ENCODE data around the gene ACACB.

ACACB gene

DNA sequence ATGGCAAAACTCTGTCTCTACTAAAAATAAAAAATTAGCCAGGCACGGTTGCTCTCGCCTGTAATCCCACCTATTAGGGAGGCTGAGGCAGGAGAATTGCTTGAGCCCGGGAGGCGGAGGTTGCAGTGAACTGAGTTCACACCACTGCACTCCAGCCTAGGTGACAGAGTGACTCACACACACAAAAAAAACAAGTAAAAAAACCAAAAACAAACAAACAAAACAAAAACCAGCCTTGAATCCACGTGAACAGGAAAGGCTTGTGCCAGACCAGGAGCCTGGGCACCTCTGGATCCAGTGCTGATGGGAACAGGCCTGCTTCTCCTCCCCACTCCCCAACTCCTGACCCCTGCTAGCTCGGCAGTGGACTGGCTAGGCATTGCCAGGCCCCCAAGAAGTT, 189.2 kb downstream of the ACACB start:
- no peaks in the 10 kb centered on the region for H3K9me3 Mint-ChIP-seq
- H3K4me1 Mint-ChIP-seq (ENCODE audit: low read depth): peaks cover 11% of the 10 kb centered on the region
- intact Hi-C loops (cut with micrococcal nuclease): no loop called here
- no peak overlapping the region for H3K27ac Mint-ChIP-seq
- no peaks in the 10 kb centered on the region for H3K36me3 Mint-ChIP-seq (ENCODE audit: low read depth)
- H3K27me3 Mint-ChIP-seq: peaks cover 68% of the 10 kb centered on the region
- H3K4me3 Mint-ChIP-seq: no peak overlapping the region

- Mint-ChIP-seq H3K36me3 (ENCODE audit: low read depth) (no peaks in the 10 kb centered on the region), H3K9me3 (no peaks in the 10 kb centered on the region), H3K27ac (no peak overlapping the region), H3K4me3 (no peak overlapping the region), H3K27me3 (peaks cover 76% of the 10 kb centered on the region), H3K4me1 (ENCODE audit: low read depth) (peaks cover 11% of the 10 kb centered on the region)
- intact Hi-C loops (cut with micrococcal nuclease): no loop called here
These were observed 190.7 kb downstream of the ACACB start for GRCh38 chr12:109307051-109307450.

DNA sequence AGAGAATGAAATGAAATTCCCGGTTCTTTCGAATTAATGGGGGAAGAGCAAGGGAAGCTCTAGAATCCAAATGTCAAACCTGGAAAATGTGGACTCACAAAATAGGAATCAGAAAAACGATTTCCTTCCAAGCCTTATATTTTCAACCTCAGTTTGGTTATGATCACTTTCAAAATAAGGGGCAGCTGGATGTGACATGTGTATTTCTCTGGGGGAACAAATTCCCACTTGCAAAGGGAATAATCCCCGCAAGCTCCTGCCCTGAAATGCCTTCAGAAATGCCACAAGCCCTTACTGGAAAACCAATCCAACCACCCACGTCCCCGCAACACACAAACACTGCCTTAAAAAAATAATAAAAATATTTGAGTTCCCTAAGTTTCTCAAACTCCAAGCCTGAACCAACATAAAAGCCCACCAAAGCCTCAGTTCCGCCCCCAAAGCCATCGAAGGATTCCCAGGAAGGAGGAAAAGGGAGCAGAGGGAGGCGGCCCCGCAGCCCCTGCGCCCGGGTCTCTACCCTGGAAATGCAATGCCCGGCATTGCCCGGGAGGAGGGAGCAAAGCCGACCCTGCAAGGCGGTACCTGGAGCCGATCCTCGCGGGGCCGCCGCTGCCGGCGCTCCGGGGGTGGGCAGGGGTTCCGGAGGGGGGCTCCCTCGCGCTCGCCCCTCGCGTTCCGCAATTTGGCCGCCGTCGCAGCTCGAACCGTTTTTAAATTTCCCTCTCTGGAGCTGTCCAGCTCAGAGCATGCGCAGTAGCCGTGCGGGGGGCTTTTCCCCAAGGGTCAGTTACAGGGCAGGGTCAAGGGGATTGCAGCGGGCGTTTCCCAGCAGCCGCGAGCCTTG, 192.4 kb downstream of the ACACB start, which contains the start of gene FOXN4:
Gene FOXN4, minus strand, starts transcription at position 751 of the 847 bp plus-strand sequence. CDS start 963 bp downstream, outside the sequence.
- Mint-ChIP-seq H3K36me3 (ENCODE audit: low read depth) (no peaks in the 10 kb centered on the region), H3K27ac (no peak within 1 kb of the TSS), H3K4me1 (ENCODE audit: low read depth) (peaks cover 11% of the 10 kb centered on the region), H3K9me3 (no peaks in the 10 kb centered on the region), H3K27me3 (peaks cover 82% of the 10 kb centered on the region), H3K4me3 (peak within 1 kb of the TSS; percentile 76)
- intact Hi-C loops (cut with micrococcal nuclease): no loop called here

DNA sequence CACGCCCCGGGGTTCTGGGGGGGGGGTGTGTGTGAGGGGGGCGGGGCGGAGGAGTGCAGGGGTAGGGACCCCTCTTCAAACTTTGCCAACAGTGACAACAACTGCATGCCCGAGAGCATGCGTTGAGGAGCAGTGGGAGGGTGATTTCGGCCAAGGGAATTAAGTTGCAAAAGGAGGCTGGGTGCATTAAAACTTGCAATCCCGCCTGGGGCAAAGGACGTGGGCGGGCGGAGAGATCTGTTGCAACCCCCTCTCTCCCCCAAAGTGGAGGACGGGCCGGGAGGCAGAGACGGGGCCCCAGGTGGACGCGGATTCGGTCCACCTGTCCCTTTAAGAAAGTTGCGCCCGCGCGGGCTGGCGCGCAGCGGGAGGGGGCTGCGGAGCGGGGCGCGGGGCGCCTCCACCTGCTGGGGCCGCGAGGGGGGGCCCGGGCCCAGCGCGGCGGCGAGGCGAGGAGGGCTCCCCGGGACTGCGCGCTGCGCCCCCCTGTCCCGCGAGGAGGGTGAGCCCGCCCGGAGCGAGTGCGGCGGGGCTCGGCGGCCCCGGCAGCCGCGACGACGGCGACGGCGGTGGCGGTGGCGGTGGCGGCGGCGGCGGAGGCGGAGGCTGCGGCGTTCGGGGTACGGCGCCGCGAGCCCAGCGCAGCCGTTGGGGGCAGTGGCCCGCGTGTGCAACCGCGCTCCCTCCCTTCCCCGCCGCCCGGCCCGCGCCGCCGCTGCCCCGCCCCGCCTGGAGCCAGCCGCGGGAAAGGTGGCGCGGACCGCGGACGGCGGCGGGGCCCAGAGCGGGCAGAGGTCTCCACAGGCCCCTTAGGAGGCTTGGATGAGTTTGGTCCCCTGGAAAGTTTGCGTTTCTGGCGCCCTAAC, 193.2 kb downstream of the ACACB start:
- Mint-ChIP-seq H3K9me3 (no peaks in the 10 kb centered on the region), H3K4me3 (peak overlapping the region; percentile 76), H3K4me1 (ENCODE audit: low read depth) (peaks cover 11% of the 10 kb centered on the region), H3K27ac (no peak overlapping the region), H3K36me3 (ENCODE audit: low read depth) (no peaks in the 10 kb centered on the region), H3K27me3 (peaks cover 84% of the 10 kb centered on the region)
- intact Hi-C loops (cut with micrococcal nuclease): no loop called here

DNA sequence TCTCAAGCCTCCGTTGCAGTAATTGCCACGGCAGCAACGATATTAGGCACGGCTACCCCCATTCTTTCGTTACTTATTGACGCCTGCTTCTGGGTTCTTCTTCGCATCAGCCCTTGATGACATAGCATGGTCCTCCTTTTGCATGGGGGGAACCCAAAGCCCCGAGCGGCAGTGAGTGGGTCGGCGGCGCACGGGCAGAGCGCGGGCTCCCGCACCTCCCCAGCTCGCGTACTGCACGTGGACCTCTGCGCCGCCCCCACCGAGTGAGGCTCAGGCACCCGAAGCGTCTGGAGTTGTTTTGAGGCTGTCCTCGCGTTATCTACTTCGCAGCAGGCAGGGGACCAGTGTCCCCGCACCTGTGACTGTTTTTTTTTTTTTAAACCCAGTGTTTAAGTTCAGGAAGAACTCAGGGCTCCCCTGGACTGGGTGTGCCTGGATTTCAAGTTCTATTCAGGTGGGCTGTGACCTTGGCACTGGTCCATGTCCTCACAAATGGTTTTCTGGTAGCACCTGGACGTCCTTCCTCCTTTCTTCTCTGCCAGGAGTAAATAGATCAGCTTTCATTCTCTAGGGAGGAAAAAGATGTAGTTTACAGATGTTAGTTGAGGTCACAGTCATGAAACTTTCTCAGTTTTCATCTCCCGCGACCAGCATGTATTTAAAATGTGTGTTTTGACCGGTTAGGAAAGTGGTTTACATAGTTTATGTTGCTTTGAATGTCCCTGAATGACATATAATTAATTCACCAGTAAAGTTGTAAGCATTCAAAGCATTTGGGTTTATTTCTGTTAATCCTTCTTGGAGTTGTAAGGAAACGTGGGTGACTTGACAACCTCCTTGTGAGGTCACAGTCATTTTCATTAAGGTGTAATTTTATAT, 194.1 kb downstream of the ACACB start:
- Mint-ChIP-seq H3K9me3 (no peaks in the 10 kb centered on the region), H3K27ac (no peak overlapping the region), H3K4me3 (peak overlapping the region; percentile 58), H3K27me3 (peaks cover 82% of the 10 kb centered on the region), H3K4me1 (ENCODE audit: low read depth) (peaks cover 11% of the 10 kb centered on the region), H3K36me3 (ENCODE audit: low read depth) (no peaks in the 10 kb centered on the region)
- intact Hi-C loops (cut with micrococcal nuclease): no loop called here

All from dendritic cell treated with granulocyte-macrophage colony-stimulating factor and Interleukin-4, amounts not matched to agents 40 ng/mL and 50 ng/mL, for 4 days (primary cell).